ENCODE results near the gene ECHDC3.
"Not testable (repeated sequence)": the region's sequence is repeated elsewhere in the genome, so short reads cannot be mapped to it uniquely, and the experiment has no call there.

ECHDC3 gene

DNA sequence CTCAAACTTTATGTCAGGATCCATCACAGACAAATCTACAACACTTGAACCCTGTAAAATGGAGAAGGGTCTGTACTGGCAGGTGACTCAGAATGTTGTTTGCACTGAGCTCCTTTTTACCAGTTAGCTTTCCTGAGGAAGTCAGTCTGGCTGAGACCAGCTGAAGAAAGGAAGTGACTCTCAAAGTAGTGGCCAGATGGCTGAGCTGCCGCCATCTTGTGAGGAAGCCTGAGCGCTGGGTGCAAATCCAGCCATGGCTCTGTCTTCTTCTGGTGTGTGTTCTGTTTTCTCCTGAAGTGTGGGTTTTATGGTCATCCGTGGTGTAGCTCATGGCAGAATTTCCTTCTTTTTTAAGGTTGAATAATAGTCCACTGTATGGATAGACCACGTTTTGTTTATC lies 25.5 kb upstream of the ECHDC3 start:
- DNase-seq: no peak

DNA sequence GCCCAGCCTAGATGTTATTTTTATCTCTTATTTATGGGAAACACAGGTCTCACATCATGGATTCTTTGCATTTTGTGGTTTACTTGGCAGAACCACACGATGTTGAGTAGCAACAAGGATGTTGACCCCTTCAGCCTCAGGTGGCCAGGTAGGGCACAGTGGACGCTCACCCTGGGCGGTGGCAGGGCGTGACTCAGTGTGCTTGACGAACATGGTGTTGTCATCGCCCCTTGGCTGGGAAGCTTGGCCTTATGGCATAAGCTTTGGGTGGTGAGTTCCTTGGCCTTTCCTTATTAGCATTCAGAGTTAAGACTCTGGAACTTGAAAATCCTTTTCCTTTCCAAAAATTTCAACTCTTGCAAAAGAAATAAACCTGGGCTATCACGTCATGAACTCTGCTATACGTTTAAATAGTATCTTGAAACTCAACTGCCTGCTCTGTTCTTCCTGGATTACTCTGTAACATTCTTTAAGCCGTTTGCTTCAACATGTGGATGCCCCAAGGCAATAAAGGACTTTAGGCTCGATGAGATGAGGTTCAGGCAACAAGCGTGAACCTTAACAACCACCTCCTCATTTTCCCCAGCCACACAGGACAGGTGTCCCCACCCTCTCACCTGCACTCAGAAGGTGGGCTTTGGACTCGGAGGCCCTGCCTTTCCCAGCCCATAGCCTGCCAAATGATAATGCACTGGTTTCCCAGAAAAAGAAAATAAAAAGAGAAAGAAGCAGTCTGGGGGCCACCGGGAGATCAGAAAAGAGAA lies 22.5 kb upstream of the ECHDC3 start:
- no peak for DNase-seq

DNA sequence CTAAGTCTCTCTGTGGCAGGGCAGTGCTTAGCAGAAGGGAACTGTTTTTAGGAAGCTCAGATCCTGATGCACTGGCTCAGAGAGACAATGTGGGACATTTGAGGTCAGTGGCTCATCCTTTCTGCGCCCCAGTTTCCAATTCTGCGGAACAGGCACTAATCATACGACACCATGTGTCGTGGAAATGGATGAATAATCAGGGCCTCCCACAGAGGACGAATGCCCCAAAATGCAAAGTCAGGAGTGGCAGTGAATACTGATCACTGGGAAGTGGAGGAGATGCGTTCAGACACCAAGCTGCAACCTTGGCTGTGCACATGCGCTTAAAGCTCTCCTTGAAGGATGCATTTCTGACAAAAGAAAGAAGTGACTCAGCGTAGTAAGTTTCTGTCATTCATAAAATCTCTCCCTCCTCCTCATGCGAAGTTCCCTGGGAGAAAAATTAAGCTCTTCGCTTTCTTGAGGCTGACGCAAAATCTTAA lies 21.9 kb upstream of the ECHDC3 start:
- no peak for DNase-seq

DNA sequence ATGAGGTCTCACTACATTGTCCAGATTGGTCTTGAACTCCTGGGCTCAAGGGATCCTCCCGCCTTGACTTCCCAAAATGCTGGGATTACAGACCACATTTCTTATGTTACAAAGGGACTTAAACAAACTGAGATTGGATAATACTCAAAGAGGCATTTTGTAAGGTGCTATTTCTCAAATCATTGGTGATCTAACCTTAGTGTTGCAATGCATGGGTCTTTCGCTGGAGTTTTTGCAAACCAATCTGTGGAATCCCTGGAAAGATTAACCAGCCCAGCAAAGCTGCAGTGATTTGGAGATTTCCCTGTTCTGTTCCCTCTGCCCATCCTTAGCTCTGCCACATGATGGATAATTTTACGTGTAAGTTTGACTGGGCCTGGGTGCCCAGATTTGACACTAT lies 20.4 kb upstream of the ECHDC3 start:
- no peak for DNase-seq

DNA sequence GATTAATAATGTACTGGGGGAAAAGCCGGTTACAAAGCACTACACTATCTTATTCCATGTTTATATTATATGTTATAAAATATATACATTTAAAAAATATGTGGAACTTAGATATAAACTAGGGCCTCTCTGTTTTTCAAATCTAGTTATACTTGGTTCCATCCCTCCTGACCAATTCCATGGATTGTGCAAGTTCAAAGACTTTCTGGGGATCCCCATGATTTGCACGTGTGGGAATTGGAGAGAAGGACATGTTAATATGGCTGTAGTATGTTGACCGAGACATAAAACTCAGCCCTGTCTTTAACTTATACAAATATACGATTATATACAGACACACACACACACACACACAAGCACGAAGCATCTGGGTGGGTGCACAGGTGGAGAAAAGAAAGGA lies 18.8 kb upstream of the ECHDC3 start:
- no peak for DNase-seq

DNA sequence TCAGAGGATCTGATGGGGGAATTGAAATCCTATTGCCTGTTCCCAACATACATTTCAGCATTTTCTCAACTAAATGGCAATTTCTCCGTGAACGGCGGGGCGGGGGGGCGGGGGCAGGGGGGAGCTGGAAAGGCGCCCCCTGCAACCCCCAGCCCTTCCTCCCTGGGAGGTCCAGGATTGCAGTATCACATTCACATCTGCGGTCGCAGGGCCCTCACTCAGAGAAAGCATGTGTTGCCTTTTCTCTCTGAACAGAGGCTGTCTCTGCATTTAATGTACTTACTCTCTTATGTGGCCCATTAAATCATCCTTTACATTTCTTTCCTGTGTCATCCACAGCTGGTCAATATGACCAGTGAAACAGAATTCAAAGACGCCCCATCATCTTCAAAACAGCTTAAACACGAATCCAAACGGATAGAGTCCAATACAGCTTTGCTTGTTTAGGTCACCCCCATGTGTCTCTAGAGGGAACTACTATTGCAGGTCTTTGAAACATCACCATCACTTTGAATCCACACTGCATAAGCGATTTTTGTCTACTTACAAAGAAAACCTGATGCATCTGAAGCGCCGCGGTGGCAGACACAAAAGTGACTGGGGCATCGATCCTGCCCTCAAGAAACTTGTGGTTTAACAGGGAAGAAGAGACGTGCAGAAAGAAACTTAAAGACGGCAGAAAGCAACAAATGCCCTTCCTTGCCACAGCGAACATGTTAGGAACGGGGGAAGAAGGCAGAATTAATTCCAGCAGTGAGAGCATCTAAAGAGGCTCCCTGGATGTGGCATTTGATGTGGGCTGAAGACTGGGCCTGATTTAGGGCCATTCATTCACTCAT lies 17.0 kb upstream of the ECHDC3 start:
- no peak for DNase-seq

DNA sequence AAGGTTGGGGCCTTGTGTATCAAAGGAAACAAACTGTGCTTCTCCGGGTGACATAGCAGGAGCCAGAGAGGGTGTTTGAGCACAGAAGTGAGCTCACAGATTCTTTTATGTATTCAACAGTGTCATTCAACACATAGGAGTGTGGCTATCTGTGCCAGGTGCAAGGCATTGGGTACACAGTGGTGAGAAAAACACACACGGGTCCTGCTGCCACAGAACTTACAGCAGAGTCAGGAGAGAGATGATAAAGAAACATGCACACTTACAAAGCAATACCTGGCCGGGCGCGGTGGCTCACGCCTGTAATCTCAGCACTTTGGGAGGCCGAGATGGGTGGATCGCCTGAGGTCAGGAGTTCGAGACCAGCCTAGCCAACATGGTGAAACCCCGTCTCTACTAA lies 16.3 kb upstream of the ECHDC3 start:
- no peak for DNase-seq

DNA sequence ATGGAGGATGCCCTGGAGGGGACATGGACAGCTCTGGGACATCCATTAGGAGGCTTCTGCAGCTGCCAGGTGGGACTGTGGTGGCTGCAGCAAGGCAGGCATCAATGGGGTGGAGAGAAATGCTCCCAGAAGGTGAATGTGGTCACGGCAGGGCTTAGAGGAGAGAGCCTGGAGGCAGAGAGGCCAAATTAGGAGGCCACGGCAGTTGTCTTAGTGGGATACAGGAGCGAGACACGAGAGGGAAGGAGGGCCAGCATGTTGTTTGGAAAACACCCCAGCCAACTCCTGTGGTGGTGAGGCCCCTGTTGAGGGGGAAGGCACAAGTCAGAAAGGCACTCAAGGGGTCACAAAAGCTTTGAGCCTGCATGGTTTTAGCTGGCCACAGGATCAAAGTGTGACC lies 14.6 kb upstream of the ECHDC3 start:
- DNase-seq: no peak

DNA sequence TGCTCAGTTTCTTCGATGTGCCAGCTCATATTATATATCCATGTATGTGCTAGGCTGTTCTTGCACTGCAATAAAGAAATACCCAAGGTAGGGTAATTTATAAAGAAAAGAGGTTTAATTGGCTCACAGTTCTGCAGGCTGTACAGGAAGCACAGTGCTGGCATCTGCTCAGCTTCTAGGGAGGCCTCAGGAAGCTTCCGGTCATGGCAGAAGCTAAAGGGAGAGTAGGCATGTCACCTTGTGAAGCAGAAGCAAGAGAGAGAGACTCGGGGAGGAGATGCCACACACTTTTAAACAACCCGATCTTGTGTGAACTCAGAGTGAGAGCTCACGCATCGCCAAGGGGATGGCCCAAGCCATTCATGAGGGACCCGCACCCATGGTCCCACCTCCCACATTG lies 13.8 kb upstream of the ECHDC3 start:
- DNase-seq: no peak

DNA sequence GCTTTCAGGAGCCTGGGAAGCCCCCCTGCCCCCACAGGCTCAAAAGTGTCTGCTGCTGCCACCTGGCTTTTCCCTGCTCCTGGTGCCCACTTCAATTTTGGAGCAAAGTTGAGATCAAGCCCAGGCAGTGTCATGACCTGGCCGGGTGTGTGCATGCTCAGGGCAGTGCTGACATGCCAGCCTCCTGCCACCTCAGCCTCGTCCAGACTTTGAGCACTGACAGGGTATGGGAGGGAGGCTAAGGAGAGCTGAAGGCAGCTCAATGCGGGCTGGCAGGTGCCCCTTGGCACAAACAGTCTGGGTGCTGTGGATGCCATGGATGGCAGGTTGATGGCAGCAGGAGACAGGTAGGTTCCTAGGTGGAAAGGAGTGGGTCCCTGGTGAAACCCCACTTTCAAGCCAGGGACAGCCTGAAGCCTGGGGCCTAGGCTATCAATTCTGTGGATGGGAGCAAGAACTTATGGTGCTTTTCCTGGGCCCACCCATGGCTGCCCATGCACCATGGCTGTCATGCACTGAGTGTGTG lies 12.3 kb upstream of the ECHDC3 start:
- DNase-seq: no peak

DNA sequence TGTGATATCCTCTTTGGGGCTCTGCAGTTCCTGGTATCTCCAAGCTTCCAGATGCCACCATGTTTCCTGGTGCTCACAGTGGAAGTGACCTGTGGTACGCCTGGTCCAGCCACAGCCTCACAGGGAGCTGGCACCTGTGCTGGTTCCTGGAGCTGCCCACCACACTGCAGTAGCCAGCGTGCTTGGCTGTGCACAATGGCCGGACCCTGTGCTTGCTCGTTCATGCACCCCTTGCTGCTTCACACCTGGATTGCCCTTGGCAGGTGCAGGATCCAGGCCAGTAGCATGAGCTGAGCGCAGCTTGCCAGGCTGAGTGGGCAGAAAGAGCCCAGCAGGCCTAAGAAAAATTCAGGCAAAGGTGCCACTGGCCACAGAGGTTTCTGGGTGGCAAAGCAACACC lies 11.4 kb upstream of the ECHDC3 start:
- no peak for DNase-seq

DNA sequence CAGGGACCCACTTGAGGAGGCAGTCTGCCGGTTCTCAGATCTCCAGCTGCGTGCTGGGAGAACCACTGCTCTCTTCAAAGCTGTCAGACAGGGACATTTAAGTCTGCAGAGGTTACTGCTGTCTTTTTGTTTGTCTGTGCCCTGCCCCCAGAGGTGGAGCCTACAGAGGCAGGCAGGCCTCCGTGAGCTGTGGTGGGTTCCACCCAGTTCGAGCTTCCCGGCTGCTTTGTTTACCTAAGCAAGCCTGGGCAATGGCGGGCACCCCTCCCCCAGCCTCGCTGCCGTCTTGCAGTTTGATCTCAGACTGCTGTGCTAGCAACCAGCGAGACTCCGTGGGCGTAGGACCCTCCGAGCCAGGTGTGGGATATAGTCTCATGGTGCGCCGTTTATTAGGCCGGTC lies 5.4 kb upstream of the ECHDC3 start:
- DNase-seq: not testable (repeated sequence)

DNA sequence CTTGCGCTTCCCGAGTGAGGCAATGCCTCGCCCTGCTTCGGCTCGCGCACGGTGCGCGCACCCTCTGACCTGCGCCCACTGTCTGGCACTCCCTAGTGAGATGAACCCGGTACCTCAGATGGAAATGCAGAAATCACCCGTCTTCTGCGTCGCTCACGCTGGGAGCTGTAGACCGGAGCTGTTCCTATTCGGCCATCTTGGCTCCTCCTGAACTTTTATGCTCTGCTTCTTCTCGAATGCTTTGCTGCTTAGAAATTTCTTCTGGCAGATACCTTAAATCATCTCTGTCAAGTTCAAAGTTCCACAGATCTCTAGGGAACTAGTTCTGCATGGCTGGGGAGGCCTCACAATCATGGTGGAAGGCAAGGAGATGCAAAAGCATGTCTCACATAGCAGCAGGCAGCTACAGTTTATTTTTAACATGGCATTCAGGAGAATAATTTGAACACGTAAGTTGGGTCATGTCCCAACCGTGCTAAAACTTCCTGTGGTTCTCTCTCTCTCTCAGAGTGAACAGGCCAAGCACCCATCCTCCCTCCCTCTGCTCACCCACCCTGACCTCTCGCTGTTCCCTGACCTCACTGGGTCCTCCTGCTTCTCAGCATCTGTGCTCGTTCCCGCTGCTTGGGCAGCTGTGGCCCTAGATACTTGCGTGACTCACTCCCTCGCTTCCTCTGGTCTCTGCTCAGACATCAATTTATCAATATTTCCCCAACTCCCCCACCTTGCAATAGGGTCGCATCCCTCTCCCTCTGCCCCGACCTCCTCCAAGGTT lies 4.7 kb upstream of the ECHDC3 start:
- not testable (repeated sequence) for DNase-seq

DNA sequence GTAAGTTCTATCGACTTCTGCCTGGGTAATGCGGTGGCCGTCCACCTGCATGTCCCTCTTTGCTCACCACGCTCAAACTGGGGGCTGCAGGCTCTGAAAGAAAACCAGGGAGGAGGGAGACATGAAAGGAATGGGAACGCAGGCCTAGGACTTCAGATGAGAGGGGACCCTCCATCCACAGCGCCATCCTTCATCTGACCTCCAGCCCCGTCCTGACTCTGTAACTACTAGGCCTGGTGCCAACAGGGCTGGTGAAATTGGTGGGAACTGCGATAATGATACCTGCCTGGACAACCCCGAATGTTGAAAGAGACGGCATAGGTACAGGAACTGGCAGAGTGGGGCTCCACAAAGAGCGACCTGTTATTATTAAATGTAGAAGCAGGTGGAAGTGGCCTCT lies 1.3 kb upstream of the ECHDC3 start:
- DNase-seq: no peak

DNA sequence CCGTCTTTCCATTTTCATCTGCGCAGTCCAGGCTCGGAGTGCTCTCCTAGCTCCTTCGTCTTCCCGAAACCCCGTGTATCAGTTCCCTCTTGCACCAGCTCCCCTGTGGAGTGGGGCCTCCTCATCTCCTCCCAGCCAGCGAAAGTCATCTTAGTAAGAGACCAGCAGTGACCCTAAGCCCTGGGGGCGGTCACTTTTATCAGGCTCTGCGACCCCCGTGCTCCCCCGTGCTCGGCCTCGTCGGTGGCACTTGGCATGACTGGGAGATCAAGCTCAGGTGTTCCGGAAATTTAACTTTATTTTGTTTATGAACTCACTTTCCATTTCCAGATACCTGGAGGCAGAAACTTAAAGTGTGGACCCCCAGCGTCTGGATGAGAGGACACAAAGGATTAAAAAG lies 574 bp upstream of the ECHDC3 start:
- DNase-seq: no peak

DNA sequence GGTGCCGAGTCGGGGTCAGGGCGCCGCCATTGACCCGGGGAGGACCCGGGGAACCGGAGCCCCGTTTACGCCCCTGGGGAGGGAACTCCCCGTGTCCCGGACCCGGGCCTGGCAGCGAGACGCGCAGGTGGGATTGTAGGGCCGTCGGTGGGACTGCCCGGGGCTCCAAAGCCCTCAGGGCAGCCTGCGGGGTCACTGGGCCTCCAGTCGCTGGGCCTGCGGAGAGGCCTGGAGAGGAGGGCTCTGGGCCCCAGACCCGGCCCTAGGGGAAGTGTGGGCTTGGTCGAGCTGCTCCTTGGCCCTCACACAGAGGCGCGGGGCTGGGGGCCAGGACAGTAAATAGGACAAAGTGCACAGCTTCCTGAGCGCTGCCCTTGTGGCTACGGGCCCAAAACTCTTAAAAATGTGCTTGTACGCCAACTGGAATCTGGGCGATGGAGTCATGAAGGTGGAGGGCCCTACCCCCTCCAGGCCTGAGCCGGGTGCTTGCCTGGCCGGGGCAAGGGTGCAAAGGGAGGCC lies 657 bp downstream of the ECHDC3 start:
- no peak for DNase-seq

DNA sequence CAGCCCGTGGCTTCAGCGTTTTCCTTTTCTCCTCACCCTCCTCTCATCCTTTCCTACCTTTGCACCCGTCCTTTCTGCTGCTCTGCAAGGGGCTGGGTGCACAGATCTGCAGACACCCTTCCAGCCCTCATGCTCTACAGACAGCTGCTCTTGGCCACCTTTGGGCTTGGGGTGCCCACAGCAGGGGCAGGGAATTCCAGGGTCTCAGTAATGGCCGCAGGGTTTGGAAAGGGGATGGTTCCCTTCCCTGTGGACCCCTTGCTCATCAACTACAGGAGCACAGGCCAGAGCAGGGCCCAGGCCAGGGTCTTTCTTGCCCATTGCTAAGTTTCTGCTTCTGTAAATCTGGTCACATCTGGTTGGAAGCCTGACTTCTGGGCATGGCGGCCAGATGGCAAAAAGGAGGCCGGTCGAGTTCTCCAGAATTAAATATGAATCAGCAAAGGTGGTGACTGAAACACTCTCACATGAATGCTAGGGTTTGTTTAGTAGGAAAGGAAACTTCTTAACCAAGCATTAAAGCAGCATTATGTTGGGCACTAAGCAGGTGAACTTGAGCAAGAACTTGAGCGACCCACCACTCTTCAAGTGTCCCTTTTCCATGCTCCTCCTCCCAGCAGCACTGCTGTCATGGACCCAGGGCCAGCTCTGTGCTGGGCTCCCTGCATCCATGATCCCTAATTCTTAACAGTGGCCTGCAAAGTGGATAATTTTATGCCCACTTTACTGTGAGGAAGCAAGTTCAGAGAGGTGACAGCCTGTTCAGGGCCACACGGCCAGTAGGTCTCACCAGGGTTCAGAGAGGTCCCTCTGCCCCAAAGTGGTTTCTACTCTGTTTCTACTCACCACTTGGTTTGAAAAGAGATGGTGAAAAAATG lies 1.5 kb downstream of the ECHDC3 start:
- no peak for DNase-seq

DNA sequence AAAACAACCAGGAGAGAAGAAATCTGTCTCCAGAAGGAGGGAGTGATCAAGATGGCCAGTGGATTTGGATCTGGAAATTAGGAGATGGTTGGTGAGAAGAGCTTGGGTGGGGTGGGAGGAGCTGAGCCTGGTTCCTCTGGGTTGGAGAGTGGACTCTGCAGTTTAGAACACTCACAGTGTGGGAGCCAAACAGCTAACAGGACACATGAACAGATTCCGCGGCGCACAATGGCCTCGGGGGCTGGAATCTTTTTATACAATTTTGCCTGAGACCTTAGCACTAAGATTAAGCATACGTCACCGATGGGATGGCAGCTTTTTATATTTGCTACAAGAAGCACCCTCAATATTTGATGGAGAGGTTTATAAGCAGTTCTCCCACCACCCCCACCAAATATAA lies 2.9 kb downstream of the ECHDC3 start:
- no peak for DNase-seq

DNA sequence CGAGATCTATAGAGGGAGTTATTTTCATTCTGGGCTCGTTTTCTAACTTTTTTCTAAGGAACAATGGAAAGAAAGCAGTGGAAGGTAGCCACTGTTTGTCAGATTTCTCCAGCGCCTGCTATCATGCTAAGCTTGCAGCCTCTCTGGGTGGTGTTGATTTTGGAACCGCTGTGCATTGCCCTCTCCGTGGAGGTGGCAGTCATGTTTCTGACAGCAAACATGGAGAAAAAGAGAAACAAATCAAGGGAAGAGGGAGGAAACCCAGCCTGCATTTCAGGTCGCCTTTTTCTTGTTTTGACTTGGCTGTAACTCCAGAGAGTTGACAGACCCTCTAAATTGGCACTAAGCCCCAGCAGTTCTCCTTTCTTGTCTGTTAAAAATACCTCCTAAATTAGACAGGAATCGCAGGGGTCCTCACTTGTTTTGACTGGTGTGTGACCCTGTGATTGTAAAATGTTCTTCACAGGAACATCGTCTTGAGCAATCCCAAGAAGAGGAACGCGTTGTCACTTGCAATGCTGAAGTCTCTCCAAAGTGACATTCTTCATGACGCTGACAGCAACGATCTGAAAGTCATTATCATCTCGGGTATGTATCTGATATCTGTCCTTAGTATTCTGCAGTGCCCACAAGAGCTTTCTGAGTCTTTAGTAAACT lies 4.8 kb downstream of the ECHDC3 start:
- no peak for DNase-seq

DNA sequence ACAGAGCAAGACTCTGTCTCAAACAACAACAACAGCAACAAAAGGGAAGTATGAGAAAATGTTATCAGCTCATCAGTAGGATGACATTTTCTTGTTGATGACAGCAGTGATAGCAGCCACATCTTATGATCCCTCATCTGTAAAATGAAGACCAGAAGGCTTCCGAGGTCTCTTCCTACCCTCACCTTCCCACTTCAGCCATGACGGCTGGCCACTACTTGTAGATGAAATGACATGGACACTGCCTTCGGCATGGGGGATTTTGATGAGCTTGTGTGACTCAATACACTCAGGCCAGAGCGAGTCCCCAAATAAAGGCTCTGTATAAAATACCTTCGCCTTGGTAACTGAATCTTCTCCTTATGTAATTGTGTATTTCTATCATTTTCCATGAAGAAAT lies 6.7 kb downstream of the ECHDC3 start:
- no peak for DNase-seq

DNA sequence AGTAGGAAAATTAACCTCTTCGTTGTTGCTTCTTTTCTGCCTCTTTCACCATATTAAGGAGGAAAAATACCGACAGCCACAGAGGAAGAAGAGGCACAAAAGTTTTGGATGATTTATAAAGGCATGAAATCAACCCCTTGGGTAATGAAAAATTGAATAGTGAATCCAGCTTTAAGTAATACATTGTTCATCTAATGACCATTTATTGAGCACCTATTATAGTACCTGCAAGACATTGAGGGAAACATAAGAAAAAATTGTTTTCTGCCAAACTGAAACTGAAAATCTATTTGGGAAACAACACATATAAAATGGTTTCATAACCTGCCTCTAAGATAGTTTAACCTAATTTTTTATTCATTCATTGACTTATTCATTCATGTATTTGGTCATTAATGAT lies 8.2 kb downstream of the ECHDC3 start:
- DNase-seq: no peak

DNA sequence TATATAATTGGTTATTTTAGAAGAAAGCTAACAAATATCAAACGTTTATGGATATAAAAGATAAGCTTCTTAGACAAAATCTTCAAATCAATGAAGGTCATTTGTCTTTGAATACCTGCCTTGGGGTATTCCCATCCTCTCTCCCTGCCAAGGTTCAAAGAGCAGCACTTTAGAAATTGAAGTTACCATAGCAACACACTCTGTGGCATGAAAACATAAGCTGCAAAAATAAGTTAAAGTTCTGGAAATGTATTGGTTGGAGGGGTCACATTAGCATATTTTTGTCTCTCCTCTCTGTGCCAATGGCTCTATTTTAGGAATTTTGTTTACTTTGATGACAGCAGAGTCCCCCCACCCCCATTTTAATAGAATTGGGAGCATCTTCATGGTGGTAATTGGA lies 12.0 kb downstream of the ECHDC3 start:
- no peak for DNase-seq
